Neural cell (in vitro differentiated cells): ENCODE data around the gene R3HDML.

Source experiments
- EZH2 ChIP-seq: fragments of 200-600, 300-800 bp; shearing (Covaris generic), sonication (generic); IDR thresholded peaks from 2 replicates; pipeline ENCODE4 v1.6.1; 2014; ENCODE audit warnings: antibody characterized with exemption, low read length, borderline replicate concordance, mild to moderate bottlenecking; ENCODE audit not compliant: insufficient read depth, poor library complexity, severe bottlenecking
- POLR2AphosphoS5 ChIP-seq: IDR thresholded peaks from 2 replicates; pipeline ENCODE4 v1.6.1; 2012
- TF ChIP-seq, protein P1 (sequence below): fragments of 450-650 bp; IDR thresholded peaks from 2 replicates; pipeline ENCODE4 v1.5.1; 2014; ENCODE audit warnings: antibody characterized with exemption, mild to moderate bottlenecking, moderate library complexity; ENCODE audit not compliant: poor library complexity, severe bottlenecking

DNA sequence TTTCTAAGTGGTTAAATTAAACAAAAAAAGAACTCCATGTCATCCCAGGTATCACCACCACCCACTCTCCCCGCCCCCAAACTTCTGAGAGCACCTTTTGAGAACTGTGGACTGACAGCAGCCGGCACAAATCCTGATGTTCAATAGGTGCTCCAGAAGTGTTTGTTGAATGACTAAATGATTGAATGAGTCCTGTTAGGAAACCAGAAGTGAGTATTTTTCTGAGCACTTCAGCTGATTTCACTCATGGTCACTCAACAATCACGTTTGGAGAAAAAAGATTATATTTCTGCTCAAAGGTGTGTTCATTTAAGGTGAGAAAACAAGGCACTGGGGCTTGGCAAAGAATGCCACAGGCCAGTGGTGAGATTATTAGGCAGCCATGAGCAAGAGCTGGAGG lies 12.5 kb downstream of the R3HDML start:
- TF ChIP-seq, protein P1, sequence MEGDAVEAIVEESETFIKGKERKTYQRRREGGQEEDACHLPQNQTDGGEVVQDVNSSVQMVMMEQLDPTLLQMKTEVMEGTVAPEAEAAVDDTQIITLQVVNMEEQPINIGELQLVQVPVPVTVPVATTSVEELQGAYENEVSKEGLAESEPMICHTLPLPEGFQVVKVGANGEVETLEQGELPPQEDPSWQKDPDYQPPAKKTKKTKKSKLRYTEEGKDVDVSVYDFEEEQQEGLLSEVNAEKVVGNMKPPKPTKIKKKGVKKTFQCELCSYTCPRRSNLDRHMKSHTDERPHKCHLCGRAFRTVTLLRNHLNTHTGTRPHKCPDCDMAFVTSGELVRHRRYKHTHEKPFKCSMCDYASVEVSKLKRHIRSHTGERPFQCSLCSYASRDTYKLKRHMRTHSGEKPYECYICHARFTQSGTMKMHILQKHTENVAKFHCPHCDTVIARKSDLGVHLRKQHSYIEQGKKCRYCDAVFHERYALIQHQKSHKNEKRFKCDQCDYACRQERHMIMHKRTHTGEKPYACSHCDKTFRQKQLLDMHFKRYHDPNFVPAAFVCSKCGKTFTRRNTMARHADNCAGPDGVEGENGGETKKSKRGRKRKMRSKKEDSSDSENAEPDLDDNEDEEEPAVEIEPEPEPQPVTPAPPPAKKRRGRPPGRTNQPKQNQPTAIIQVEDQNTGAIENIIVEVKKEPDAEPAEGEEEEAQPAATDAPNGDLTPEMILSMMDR, result no peak
- TF ChIP-seq POLR2AphosphoS5 (no peak), EZH2 (no peak)
